Hematopoietic multipotent progenitor cell (in vitro differentiated cells): ENCODE results near the gene RYR1. TPM values are rescaled to one million over a fixed set of nuclear protein-coding genes. Genes with fewer than 3 reads are reported as not detected.
A peak's percentile ranks its signal among the peaks of the same experiment; 100 is the strongest.
"Not testable (repeated sequence)": the region's sequence is repeated elsewhere in the genome, so short reads cannot be mapped to it uniquely, and the experiment has no call there.

Experiments used
- DNase-seq, 3 donors: peaks; one replicate each; pipeline ENCODE4 v3.0.0-alpha.2; 2011 to 2015; ENCODE audit warnings: low read depth in 2 of 3, low spot score in 2 of 3
- total RNA-seq: library from RNA; depleted of rRNA; stranded (reverse); fragments of >200 nt; gene quantifications from one replicate; pipeline ENCODE4 v1.2.3, GENCODE V29; 2012

The RYR1 gene
- total RNA-seq, 1 donor = 2.7 TPM

GRCh38 chr19:38452430-38453366, 19.2 kb downstream of the RYR1 start:
- DNase-seq = peak in 1 of 3 donors; percentile 22

- DNase-seq = no peak
These were observed 20.1 kb downstream of the RYR1 start for GRCh38 chr19:38453596-38453995.

- peak in 1 of 3 donors; percentile 57 for DNase-seq
These were observed 21.5 kb downstream of the RYR1 start for GRCh38 chr19:38455031-38455430.

- no peak for DNase-seq
These were observed 23.7 kb downstream of the RYR1 start for GRCh38 chr19:38457202-38457601.

- no peak for DNase-seq
These were observed 24.4 kb downstream of the RYR1 start for GRCh38 chr19:38457690-38458405.

- DNase-seq = no peak
These were observed 25.5 kb downstream of the RYR1 start for GRCh38 chr19:38458991-38459390.

- DNase-seq = no peak
These were observed 29.9 kb downstream of the RYR1 start for GRCh38 chr19:38463365-38463764.

- DNase-seq = no peak
These were observed 31.1 kb downstream of the RYR1 start for GRCh38 chr19:38464421-38465082.

- no peak for DNase-seq
These were observed 32.6 kb downstream of the RYR1 start for GRCh38 chr19:38466050-38466449.

GRCh38 chr19:38467541-38468525, 34.3 kb downstream of the RYR1 start:
- DNase-seq = no peak

GRCh38 chr19:38469151-38469550, 35.7 kb downstream of the RYR1 start:
- DNase-seq = no peak

- no peak for DNase-seq
These were observed 37.4 kb downstream of the RYR1 start for GRCh38 chr19:38470788-38471480.

GRCh38 chr19:38472725-38473124, 39.2 kb downstream of the RYR1 start:
- not testable (repeated sequence) for DNase-seq

- no peak for DNase-seq
These were observed 39.7 kb downstream of the RYR1 start for GRCh38 chr19:38473201-38473600.

GRCh38 chr19:38475176-38475575, 41.7 kb downstream of the RYR1 start:
- DNase-seq = no peak

- DNase-seq = peak in 1 of 3 donors; percentile 11
These were observed 44.9 kb downstream of the RYR1 start for GRCh38 chr19:38478273-38478971.

- DNase-seq = no peak
These were observed 49.0 kb downstream of the RYR1 start for GRCh38 chr19:38482496-38482895.

- no peak for DNase-seq
These were observed 49.6 kb downstream of the RYR1 start for GRCh38 chr19:38483016-38483630.
